ENCODE results near the gene HOXA5.

HOXA5 gene

GRCh38 chr7:27185854-27186667, 42.6 kb upstream of the HOXA5 start:
- H2AFZ ChIP-seq (ENCODE audit: low read depth, low read length), result no peak overlapping the region
- H3K4me3 ChIP-seq (ENCODE audit: low read length), result no peak overlapping the region
- no peaks in the 10 kb centered on the region for H3K9me3 ChIP-seq (ENCODE audit: low read length)
- peaks cover 97% of the 10 kb centered on the region for H3K27me3 ChIP-seq (ENCODE audit: insufficient read depth, low read length)
- peaks cover 3% of the 10 kb centered on the region for H3K4me1 ChIP-seq (ENCODE audit: insufficient read depth, low read length)
- no peaks in the 10 kb centered on the region for H3K36me3 ChIP-seq (ENCODE audit: insufficient read depth, low read length)

GRCh38 chr7:27185013-27185853, 41.8 kb upstream of the HOXA5 start, which contains the start of gene HOXA11:
Gene HOXA11, minus strand, starts transcription at chr7:27185232. Its CDS starts 88 bp downstream, at chr7:27185144.
- H2AFZ ChIP-seq (ENCODE audit: low read depth, low read length), result peak within 1 kb of the TSS; percentile 91
- no peaks in the 10 kb centered on the region for H3K9me3 ChIP-seq (ENCODE audit: low read length)
- no peaks in the 10 kb centered on the region for H3K36me3 ChIP-seq (ENCODE audit: insufficient read depth, low read length)
- H3K4me1 ChIP-seq (ENCODE audit: insufficient read depth, low read length), result peaks cover 3% of the 10 kb centered on the region
- peak within 1 kb of the TSS; percentile 37 for H3K4me3 ChIP-seq (ENCODE audit: low read length)
- peaks cover 96% of the 10 kb centered on the region for H3K27me3 ChIP-seq (ENCODE audit: insufficient read depth, low read length)

- Histone ChIP-seq H3K4me1 (ENCODE audit: insufficient read depth, low read length) (peaks cover 7% of the 10 kb centered on the region), H2AFZ (ENCODE audit: low read depth, low read length) (peak overlapping the region; percentile 91), H3K36me3 (ENCODE audit: insufficient read depth, low read length) (no peaks in the 10 kb centered on the region), H3K9me3 (ENCODE audit: low read length) (no peaks in the 10 kb centered on the region), H3K4me3 (ENCODE audit: low read length) (peak overlapping the region; percentile 37), H3K27me3 (ENCODE audit: insufficient read depth, low read length) (peaks cover 96% of the 10 kb centered on the region)
These were observed 41.0 kb upstream of the HOXA5 start for GRCh38 chr7:27184337-27185012.

- H2AFZ ChIP-seq (ENCODE audit: low read depth, low read length), result peak overlapping the region; percentile 91
- peaks cover 9% of the 10 kb centered on the region for H3K4me1 ChIP-seq (ENCODE audit: insufficient read depth, low read length)
- H3K27me3 ChIP-seq (ENCODE audit: insufficient read depth, low read length), result peaks cover 96% of the 10 kb centered on the region
- no peaks in the 10 kb centered on the region for H3K9me3 ChIP-seq (ENCODE audit: low read length)
- H3K36me3 ChIP-seq (ENCODE audit: insufficient read depth, low read length), result no peaks in the 10 kb centered on the region
- H3K4me3 ChIP-seq (ENCODE audit: low read length), result peak overlapping the region; percentile 37
These were observed 40.3 kb upstream of the HOXA5 start for GRCh38 chr7:27183682-27184336.

GRCh38 chr7:27182861-27183681, 39.6 kb upstream of the HOXA5 start:
- no peak overlapping the region for H2AFZ ChIP-seq (ENCODE audit: low read depth, low read length)
- peaks cover 96% of the 10 kb centered on the region for H3K27me3 ChIP-seq (ENCODE audit: insufficient read depth, low read length)
- no peak overlapping the region for H3K4me3 ChIP-seq (ENCODE audit: low read length)
- no peaks in the 10 kb centered on the region for H3K36me3 ChIP-seq (ENCODE audit: insufficient read depth, low read length)
- H3K9me3 ChIP-seq (ENCODE audit: low read length), result no peaks in the 10 kb centered on the region
- peaks cover 9% of the 10 kb centered on the region for H3K4me1 ChIP-seq (ENCODE audit: insufficient read depth, low read length)

- no peaks in the 10 kb centered on the region for H3K36me3 ChIP-seq (ENCODE audit: insufficient read depth, low read length)
- H2AFZ ChIP-seq (ENCODE audit: low read depth, low read length), result no peak overlapping the region
- H3K4me1 ChIP-seq (ENCODE audit: insufficient read depth, low read length), result peaks cover 9% of the 10 kb centered on the region
- H3K9me3 ChIP-seq (ENCODE audit: low read length), result no peaks in the 10 kb centered on the region
- H3K4me3 ChIP-seq (ENCODE audit: low read length), result no peak overlapping the region
- H3K27me3 ChIP-seq (ENCODE audit: insufficient read depth, low read length), result peaks cover 96% of the 10 kb centered on the region
These were observed 38.9 kb upstream of the HOXA5 start for GRCh38 chr7:27182285-27182841.

- Histone ChIP-seq H3K4me3 (ENCODE audit: low read length) (no peak overlapping the region), H3K36me3 (ENCODE audit: insufficient read depth, low read length) (no peaks in the 10 kb centered on the region), H3K9me3 (ENCODE audit: low read length) (no peaks in the 10 kb centered on the region), H3K4me1 (ENCODE audit: insufficient read depth, low read length) (peaks cover 9% of the 10 kb centered on the region), H3K27me3 (ENCODE audit: insufficient read depth, low read length) (peaks cover 96% of the 10 kb centered on the region), H2AFZ (ENCODE audit: low read depth, low read length) (no peak overlapping the region)
These were observed 38.4 kb upstream of the HOXA5 start for GRCh38 chr7:27181795-27182275.

GRCh38 chr7:27180431-27181420, 37.2 kb upstream of the HOXA5 start:
- Histone ChIP-seq H3K4me3 (ENCODE audit: low read length) (no peak overlapping the region), H3K9me3 (ENCODE audit: low read length) (no peaks in the 10 kb centered on the region), H3K36me3 (ENCODE audit: insufficient read depth, low read length) (no peaks in the 10 kb centered on the region), H3K27me3 (ENCODE audit: insufficient read depth, low read length) (peaks cover 96% of the 10 kb centered on the region), H2AFZ (ENCODE audit: low read depth, low read length) (no peak overlapping the region), H3K4me1 (ENCODE audit: insufficient read depth, low read length) (peaks cover 9% of the 10 kb centered on the region)

- Histone ChIP-seq H2AFZ (ENCODE audit: low read depth, low read length) (no peak overlapping the region), H3K4me3 (ENCODE audit: low read length) (no peak overlapping the region), H3K9me3 (ENCODE audit: low read length) (peaks cover 3% of the 10 kb centered on the region), H3K36me3 (ENCODE audit: insufficient read depth, low read length) (no peaks in the 10 kb centered on the region), H3K27me3 (ENCODE audit: insufficient read depth, low read length) (peaks cover 96% of the 10 kb centered on the region), H3K4me1 (ENCODE audit: insufficient read depth, low read length) (peaks cover 9% of the 10 kb centered on the region)
These were observed 36.3 kb upstream of the HOXA5 start for GRCh38 chr7:27179503-27180430.

- peaks cover 6% of the 10 kb centered on the region for H3K4me1 ChIP-seq (ENCODE audit: insufficient read depth, low read length)
- peaks cover 5% of the 10 kb centered on the region for H3K9me3 ChIP-seq (ENCODE audit: low read length)
- H2AFZ ChIP-seq (ENCODE audit: low read depth, low read length), result no peak overlapping the region
- H3K27me3 ChIP-seq (ENCODE audit: insufficient read depth, low read length), result peaks cover 98% of the 10 kb centered on the region
- H3K4me3 ChIP-seq (ENCODE audit: low read length), result no peak overlapping the region
- H3K36me3 ChIP-seq (ENCODE audit: insufficient read depth, low read length), result no peaks in the 10 kb centered on the region
These were observed 35.5 kb upstream of the HOXA5 start for GRCh38 chr7:27179030-27179429.
